ENCODE results near the gene SH3PXD2A. TPM values are rescaled to one million over a fixed set of nuclear protein-coding genes. Genes with fewer than 3 reads are reported as not detected.

Gene SH3PXD2A
- total RNA-seq, 1 experiment from 2014 or later = 4.5 TPM

- Histone ChIP-seq H4K20me1 (ENCODE audit: control insufficient read depth, insufficient read depth, insufficient read length) (no peaks in the 10 kb centered on the region), H3K14ac (ENCODE audit: insufficient read depth, low read length) (no peak overlapping the region)
- no CpG with 5 or more reads among the region's 3 CpGs for WGBS (ENCODE audit: extremely low coverage, insufficient read length, low lambda C conversion rate)
Observed at GRCh38 chr10:103787331-103787730, 68.0 kb downstream of the SH3PXD2A start.

More at GRCh38 chr10:103787331-103787730, 68.0 kb downstream of the SH3PXD2A start:
- no peak for DNase-seq
- no peak overlapping the region for H3K27ac ChIP-seq (ENCODE audit: insufficient read length, low read depth, low read length)
- no peaks in the 10 kb centered on the region for H3K23me2 ChIP-seq (ENCODE audit: insufficient read length, low read depth, low read length, poor library complexity, severe bottlenecking)
- Mint-ChIP-seq H3K4me1 (peaks cover 6 to 27% of the 10 kb centered on the region in 2 experiments), H3K36me3 (ENCODE audit: insufficient read depth in 1 of 3, low read depth in 3 of 3) (no peaks in the 10 kb centered on the region; a peak in 2 of 7 replicates), H3K4me3 (no peak overlapping the region), H3K27ac (no peak overlapping the region), H3K9me3 (no peaks in the 10 kb centered on the region), H3K27me3 (ENCODE audit: low read depth) (peaks cover 2% of the 10 kb centered on the region)
- no peak overlapping the region for H3K4me2 ChIP-seq (ENCODE audit: insufficient read depth, insufficient read length, low read length)
- no peak overlapping the region for H3K18ac ChIP-seq (ENCODE audit: insufficient read length, low read depth, low read length)
- H3T11ph ChIP-seq (ENCODE audit: low read length) = no peak overlapping the region
- H2BK15ac ChIP-seq (ENCODE audit: low read depth, low read length) = no peak overlapping the region
- H3K9ac ChIP-seq (ENCODE audit: extremely low read depth, insufficient read length, low read length) = no peak overlapping the region
- H4K91ac ChIP-seq (ENCODE audit: insufficient read length, low read depth, low read length) = no peak overlapping the region
- no peak overlapping the region for H2AFZ ChIP-seq (ENCODE audit: low read length)
- H4K5ac ChIP-seq (ENCODE audit: insufficient read length, low read depth, low read length) = no peak overlapping the region
- H3K4me1 ChIP-seq (ENCODE audit: insufficient read depth, low read length) = no peaks in the 10 kb centered on the region
- H3K79me1 ChIP-seq (ENCODE audit: insufficient read depth, low read depth, low read length, poor library complexity, severe bottlenecking) = no peaks in the 10 kb centered on the region
- no peak overlapping the region for H3K23ac ChIP-seq (ENCODE audit: insufficient read length, low read depth, low read length)
- H3K56ac ChIP-seq (ENCODE audit: insufficient read length, low read depth, low read length) = no peak overlapping the region
- H3K9me3 ChIP-seq (ENCODE audit: control insufficient read depth, low read depth, low read length) = no peaks in the 10 kb centered on the region
- H3K79me2 ChIP-seq (ENCODE audit: insufficient read depth, low read length) = no peaks in the 10 kb centered on the region
- H2BK5ac ChIP-seq (ENCODE audit: insufficient read length, low read length) = no peak overlapping the region
- no peak for TF ChIP-seq CTCF (conservative IDR thresholded peaks at IDR 0.05)
- no peak overlapping the region for H2AK5ac ChIP-seq (ENCODE audit: insufficient read length, low read length)
- no peak overlapping the region for H2BK12ac ChIP-seq (ENCODE audit: insufficient read length, low read depth, low read length)
- H3K4ac ChIP-seq (ENCODE audit: low read depth, low read length) = no peak overlapping the region
- H2BK20ac ChIP-seq (ENCODE audit: low read depth, low read length, poor library complexity, severe bottlenecking) = no peak overlapping the region
- no peaks in the 10 kb centered on the region for H3K27me3 ChIP-seq (ENCODE audit: insufficient read depth, low read length)
- no peak overlapping the region for H2BK120ac ChIP-seq (ENCODE audit: low read depth, low read length, poor library complexity, severe bottlenecking)
- H4K8ac ChIP-seq (replicated peaks; ENCODE audit: insufficient read length, low read depth, low read length) = no peak overlapping the region

Measured in H9 (cell line).